Left ventricle myocardium superior (tissue), 1 donor: ENCODE data around the gene DCAF11. TPM values are rescaled to one million over a fixed set of nuclear protein-coding genes. Genes with fewer than 3 reads are reported as not detected.

ENCODE experiments used
- ATAC-seq: fragments of 200-7000 bp; cut with Tn5 transposase; one replicate; pipeline ENCODE4 v1.9.1; 2020; ENCODE audit warnings: mild to moderate bottlenecking, moderate library complexity
- DNase-seq: peaks from one replicate; pipeline ENCODE4 v3.0.0-alpha.2; 2020
- intact Hi-C: fragments of 100-400 bp; cut with micrococcal nuclease; formaldehyde crosslinking; loops from one replicate; pipeline ENCODE4 v1.11.0; 2022
- microRNA-seq: library from miRNA; unstranded; fragments of <30 nt; microRNA quantifications from one replicate; pipeline ENCODE4 v1.2.0, GENCODE V29; 2020; ENCODE audit warnings: borderline number of aligned reads
- total RNA-seq: library from RNA; stranded (reverse); fragmentation: NEBNext Ultra II Directional; extraction: Animal tissue kit (Norgen Biotek cat#: 25700); gene quantifications from one replicate; pipeline ENCODE4 v1.2.1, GENCODE V29; 2021
- donor health status: DM: no; HTN: yes; CAD: no; lungs with severe emphysema.

The DCAF11 gene
- total RNA-seq, 1 donor from 2014 or later = 85.8 TPM

DNA sequence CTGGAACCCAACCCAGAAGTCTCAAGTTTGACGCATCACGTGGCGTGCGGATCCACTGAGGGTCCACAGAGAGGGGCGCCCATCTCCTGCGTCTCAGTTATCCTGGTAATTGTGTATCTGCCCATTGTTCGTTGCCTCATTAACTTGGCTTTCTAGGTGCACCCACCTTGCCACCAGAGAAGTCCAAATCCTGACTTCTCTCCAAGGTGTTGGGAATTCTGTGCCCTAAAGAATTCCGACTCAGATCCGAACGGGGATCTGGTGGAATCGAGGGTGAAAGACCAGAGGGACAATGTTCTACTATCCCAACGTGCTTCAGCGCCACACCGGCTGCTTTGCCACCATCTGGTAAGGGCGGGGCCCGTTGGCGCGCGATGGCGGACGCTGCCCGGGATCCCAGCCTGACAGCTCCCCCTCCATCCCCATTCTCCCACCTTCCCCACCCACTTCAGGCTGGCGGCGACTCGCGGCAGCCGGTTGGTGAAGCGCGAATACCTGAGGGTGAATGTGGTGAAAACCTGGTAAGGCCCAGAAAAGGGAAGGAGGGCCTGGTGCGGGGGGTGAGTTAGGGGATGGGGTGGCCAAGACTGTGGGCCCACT is 57.8 kb downstream of the DCAF11 start:
- ATAC-seq (no peak), DNase-seq (no peak)
- intact Hi-C loops = no loop called here

DNA sequence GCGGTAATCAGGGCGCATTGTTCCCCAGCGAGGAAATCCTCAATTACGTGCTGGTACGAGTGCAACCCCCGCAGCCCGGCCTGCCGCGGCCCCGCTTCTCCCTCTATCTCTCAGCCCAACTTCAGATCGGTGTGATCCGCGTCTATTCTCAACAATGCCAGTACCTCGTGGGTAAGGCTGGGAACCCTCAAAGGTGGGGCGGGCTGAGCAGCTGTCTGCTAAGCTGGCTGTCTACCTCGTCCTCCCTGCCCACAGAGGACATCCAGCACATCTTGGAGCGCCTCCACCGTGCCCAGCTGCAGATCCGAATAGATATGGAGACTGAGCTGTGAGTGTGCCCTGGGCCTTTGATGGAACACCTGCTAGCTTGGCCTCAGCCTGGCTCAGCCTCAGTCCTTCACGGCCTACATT is 58.3 kb downstream of the DCAF11 start:
- no peak for DNase-seq
- ATAC-seq = no peak
- intact Hi-C loops = no loop called here

Small RNAs within 50 kb of the gene (microRNA-seq; reads per million reads assigned to microRNA genes)
- gene MIR7703 = not detected

Other genes starting within 250 kb of the DCAF11 start
- gene DHRS4, start 161.0 kb upstream of the DCAF11 start, total RNA-seq = 26.9 TPM
- gene DHRS4L2, start 125.8 kb upstream of the DCAF11 start, total RNA-seq = 15.2 TPM
- gene CARMIL3, start 62.8 kb upstream of the DCAF11 start, total RNA-seq = 0.12 TPM
- gene CPNE6, start 43.2 kb upstream of the DCAF11 start, total RNA-seq = not detected
- 3.0 TPM for gene PCK2, start 20.5 kb upstream of the DCAF11 start, total RNA-seq
- gene NRL, start 172 bp downstream of the DCAF11 start, total RNA-seq = 0.77 TPM
- 140 TPM for gene FITM1, start 15.9 kb downstream of the DCAF11 start, total RNA-seq
- 137 TPM for gene PSME1, start 21.4 kb downstream of the DCAF11 start, total RNA-seq
- gene EMC9, start 26.8 kb downstream of the DCAF11 start, total RNA-seq = 16.4 TPM
- gene PSME2, start 31.8 kb downstream of the DCAF11 start, total RNA-seq = 92.6 TPM
- 42.8 TPM for gene RNF31, start 32.7 kb downstream of the DCAF11 start, total RNA-seq
- 27.6 TPM for gene IRF9, start 46.5 kb downstream of the DCAF11 start, total RNA-seq
- gene REC8, start 57.3 kb downstream of the DCAF11 start, total RNA-seq = 3.2 TPM
- 14.9 TPM for gene IPO4, start 74.0 kb downstream of the DCAF11 start, total RNA-seq
- 19.2 TPM for gene TM9SF1, start 80.7 kb downstream of the DCAF11 start, total RNA-seq
- gene TSSK4, start 90.9 kb downstream of the DCAF11 start, total RNA-seq = 0.25 TPM
- 30.1 TPM for gene CHMP4A, start 98.7 kb downstream of the DCAF11 start, total RNA-seq
- gene MDP1, start 101.3 kb downstream of the DCAF11 start, total RNA-seq = 15.4 TPM
- gene NEDD8, start 117.6 kb downstream of the DCAF11 start, total RNA-seq = 225 TPM
- gene GMPR2, start 118.2 kb downstream of the DCAF11 start, total RNA-seq = 29.0 TPM
- 34.5 TPM for gene TINF2, start 127.8 kb downstream of the DCAF11 start, total RNA-seq
- gene TGM1, start 148.4 kb downstream of the DCAF11 start, total RNA-seq = 2.7 TPM
- gene RABGGTA, start 156.8 kb downstream of the DCAF11 start, total RNA-seq = 19.4 TPM
- gene DHRS1, start 185.0 kb downstream of the DCAF11 start, total RNA-seq = 5.9 TPM
- gene NOP9, start 185.1 kb downstream of the DCAF11 start, total RNA-seq = 25.5 TPM
- gene CIDEB, start 193.2 kb downstream of the DCAF11 start, total RNA-seq = 3.9 TPM
- 1.5 TPM for gene LTB4R2, start 195.4 kb downstream of the DCAF11 start, total RNA-seq
- 1.6 TPM for gene LTB4R, start 196.7 kb downstream of the DCAF11 start, total RNA-seq
- 26.5 TPM for gene ADCY4, start 220.3 kb downstream of the DCAF11 start, total RNA-seq
- gene RIPK3, start 225.2 kb downstream of the DCAF11 start, total RNA-seq = 3.5 TPM